Karpas-422 (cell line): ENCODE results near the gene SLC2A5. TPM values are rescaled to one million over a fixed set of nuclear protein-coding genes. Genes with fewer than 3 reads are reported as not detected.
A peak's percentile ranks its signal among the peaks of the same experiment; 100 is the strongest.

Experiments
- DNase-seq: peaks from one replicate; pipeline ENCODE4 v3.0.0-alpha.2; 2015
- H2AFZ ChIP-seq: fragments of 200-600 bp; sonication (generic); 2 replicates; pipeline ENCODE4 v1.6.1; 2014; ENCODE audit warnings: antibody characterized with exemption, low read length, mixed read lengths
- H3K27ac ChIP-seq: fragments of 200-600 bp; sonication (generic); 2 replicates; pipeline ENCODE4 v1.5.1; 2014; ENCODE audit warnings: mild to moderate bottlenecking, low read length, moderate library complexity
- H3K27me3 ChIP-seq: fragments of 200-600 bp; sonication (generic); 2 replicates; pipeline ENCODE4 v1.6.1; 2014; ENCODE audit warnings: low read length, mixed read lengths
- H3K36me3 ChIP-seq: fragments of 200-600 bp; sonication (generic); 2 replicates; pipeline ENCODE4 v1.6.1; 2014; ENCODE audit warnings: low read length, mixed read lengths; ENCODE audit not compliant: insufficient read depth
- H3K4me1 ChIP-seq: fragments of 200-600 bp; sonication (generic); 2 replicates; pipeline ENCODE4 v1.6.1; 2014; ENCODE audit warnings: mild to moderate bottlenecking, low read length, mixed read lengths
- H3K4me2 ChIP-seq: fragments of 200-600 bp; sonication (generic); 2 replicates; pipeline ENCODE4 v1.6.1; 2014; ENCODE audit warnings: low read length, low read depth, mild to moderate bottlenecking; ENCODE audit not compliant: poor library complexity, severe bottlenecking
- H3K4me3 ChIP-seq: fragments of 200-600 bp; sonication (generic); 2 replicates; pipeline ENCODE4 v1.5.1; 2014; ENCODE audit warnings: mild to moderate bottlenecking, antibody characterized with exemption, low read length, mixed read lengths
- H3K79me2 ChIP-seq: fragments of 200-600 bp; sonication (generic); 2 replicates; pipeline ENCODE4 v1.6.1; 2014; ENCODE audit warnings: mild to moderate bottlenecking, low read length, mixed read lengths
- H3K9ac ChIP-seq: fragments of 200-600 bp; sonication (generic); 2 replicates; pipeline ENCODE4 v1.6.0; 2014; ENCODE audit warnings: low read length
- H3K9me2 ChIP-seq: fragments of 200-600 bp; sonication (generic), shearing (Covaris generic); replicated peaks from 2 replicates; pipeline ENCODE4 v1.6.0; 2014; ENCODE audit warnings: mild to moderate bottlenecking, low read length, moderate library complexity; ENCODE audit not compliant: insufficient read depth
- H3K9me3 ChIP-seq: fragments of 300-700, 200-600 bp; sonication (generic); 2 replicates; pipeline ENCODE4 v1.6.1; 2014; ENCODE audit warnings: low read length, mixed read lengths
- H4K20me1 ChIP-seq: fragments of 200-600 bp; sonication (generic); 2 replicates; pipeline ENCODE4 v1.6.1; 2014; ENCODE audit warnings: mild to moderate bottlenecking, antibody characterized with exemption, low read length, low read depth; ENCODE audit not compliant: insufficient read depth
- total RNA-seq: library from RNA; depleted of rRNA; stranded (reverse); fragments of >200 nt; shearing (Covaris generic); gene quantifications from 2 replicates; pipeline ENCODE4 v1.2.3, GENCODE V29; 2014; ENCODE audit warnings: low replicate concordance

The SLC2A5 gene
- total RNA-seq, 1 experiment from 2014 or later: 0.22 TPM

- DNase-seq: no peak
- Histone ChIP-seq H3K27me3 (no peaks in the 10 kb centered on the region), H3K79me2 (no peaks in the 10 kb centered on the region), H3K9me2 (no peaks in the 10 kb centered on the region), H2AFZ (no peak overlapping the region), H3K36me3 (no peaks in the 10 kb centered on the region), H3K9ac (no peak overlapping the region), H3K4me3 (no peak overlapping the region), H3K4me2 (no peak overlapping the region), H3K4me1 (no peaks in the 10 kb centered on the region), H3K27ac (no peak overlapping the region), H3K9me3 (no peaks in the 10 kb centered on the region), H4K20me1 (no peaks in the 10 kb centered on the region)
Observed at GRCh38 chr1:9108056-9108665, 38.7 kb upstream of the SLC2A5 start.

DNA sequence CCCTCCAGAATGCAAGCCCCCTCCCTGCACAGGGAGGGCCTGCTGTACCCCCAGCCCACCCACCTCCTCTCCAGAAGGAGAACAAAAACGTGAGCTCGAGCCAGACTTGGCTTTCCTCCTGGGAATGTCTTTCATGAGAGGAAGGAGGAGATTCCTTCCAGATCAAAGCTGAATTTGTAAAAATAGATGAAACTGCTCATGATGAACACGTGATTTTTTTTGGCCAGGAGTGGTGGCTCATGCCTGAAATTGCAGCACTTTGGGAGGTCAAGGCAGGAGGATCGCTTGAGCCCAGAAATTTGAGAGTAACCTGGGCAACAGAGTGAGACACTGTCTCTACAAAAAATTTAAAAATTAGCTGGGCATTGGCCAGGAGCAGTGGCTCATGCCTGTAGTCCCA, 37.7 kb upstream of the SLC2A5 start:
- no peaks in the 10 kb centered on the region for H3K36me3 ChIP-seq
- H3K4me2 ChIP-seq: no peak overlapping the region
- DNase-seq: no peak
- H3K9ac ChIP-seq: no peak overlapping the region
- no peaks in the 10 kb centered on the region for H3K27me3 ChIP-seq
- H3K4me3 ChIP-seq: no peak overlapping the region
- H3K9me2 ChIP-seq: no peaks in the 10 kb centered on the region
- no peaks in the 10 kb centered on the region for H4K20me1 ChIP-seq
- H3K79me2 ChIP-seq: no peaks in the 10 kb centered on the region
- no peak overlapping the region for H2AFZ ChIP-seq
- H3K4me1 ChIP-seq: no peaks in the 10 kb centered on the region
- no peaks in the 10 kb centered on the region for H3K9me3 ChIP-seq
- no peak overlapping the region for H3K27ac ChIP-seq

DNA sequence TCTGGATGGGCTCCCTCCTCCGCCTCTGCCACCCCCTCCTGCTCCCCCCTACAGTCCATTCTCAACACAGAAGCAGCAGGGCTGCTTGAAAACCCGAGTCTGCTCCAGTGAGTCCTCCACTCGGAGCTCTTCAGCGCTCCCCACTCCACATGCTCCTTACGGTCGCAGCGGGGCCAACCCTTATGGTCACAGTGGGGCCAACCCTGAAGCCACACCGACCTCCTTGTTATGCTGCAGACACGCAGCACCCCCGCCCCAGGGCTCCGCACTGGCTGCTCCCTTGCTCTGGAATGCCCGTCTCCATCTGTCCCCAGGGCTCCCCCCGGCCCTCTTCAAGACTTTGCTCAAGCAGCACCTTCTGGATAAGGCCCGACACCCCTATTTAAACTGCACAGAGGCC, 36.9 kb upstream of the SLC2A5 start:
- no peak overlapping the region for H3K4me3 ChIP-seq
- no peaks in the 10 kb centered on the region for H3K79me2 ChIP-seq
- H3K9me2 ChIP-seq: no peaks in the 10 kb centered on the region
- no peaks in the 10 kb centered on the region for H3K4me1 ChIP-seq
- H4K20me1 ChIP-seq: no peaks in the 10 kb centered on the region
- H3K9ac ChIP-seq: no peak overlapping the region
- H3K9me3 ChIP-seq: no peaks in the 10 kb centered on the region
- DNase-seq: no peak
- H3K27me3 ChIP-seq: no peaks in the 10 kb centered on the region
- H3K27ac ChIP-seq: no peak overlapping the region
- no peaks in the 10 kb centered on the region for H3K36me3 ChIP-seq
- H2AFZ ChIP-seq: no peak overlapping the region
- H3K4me2 ChIP-seq: no peak overlapping the region

- H3K9me3 ChIP-seq: no peaks in the 10 kb centered on the region
- no peak overlapping the region for H3K9ac ChIP-seq
- no peak overlapping the region for H3K27ac ChIP-seq
- H3K4me3 ChIP-seq: no peak overlapping the region
- no peaks in the 10 kb centered on the region for H3K36me3 ChIP-seq
- no peak overlapping the region for H2AFZ ChIP-seq
- no peak overlapping the region for H3K4me2 ChIP-seq
- H3K79me2 ChIP-seq: no peaks in the 10 kb centered on the region
- H3K9me2 ChIP-seq: no peaks in the 10 kb centered on the region
- DNase-seq: no peak
- H3K4me1 ChIP-seq: no peaks in the 10 kb centered on the region
- no peaks in the 10 kb centered on the region for H3K27me3 ChIP-seq
- H4K20me1 ChIP-seq: no peaks in the 10 kb centered on the region
Observed at GRCh38 chr1:9105336-9105867, 36.0 kb upstream of the SLC2A5 start.

DNA sequence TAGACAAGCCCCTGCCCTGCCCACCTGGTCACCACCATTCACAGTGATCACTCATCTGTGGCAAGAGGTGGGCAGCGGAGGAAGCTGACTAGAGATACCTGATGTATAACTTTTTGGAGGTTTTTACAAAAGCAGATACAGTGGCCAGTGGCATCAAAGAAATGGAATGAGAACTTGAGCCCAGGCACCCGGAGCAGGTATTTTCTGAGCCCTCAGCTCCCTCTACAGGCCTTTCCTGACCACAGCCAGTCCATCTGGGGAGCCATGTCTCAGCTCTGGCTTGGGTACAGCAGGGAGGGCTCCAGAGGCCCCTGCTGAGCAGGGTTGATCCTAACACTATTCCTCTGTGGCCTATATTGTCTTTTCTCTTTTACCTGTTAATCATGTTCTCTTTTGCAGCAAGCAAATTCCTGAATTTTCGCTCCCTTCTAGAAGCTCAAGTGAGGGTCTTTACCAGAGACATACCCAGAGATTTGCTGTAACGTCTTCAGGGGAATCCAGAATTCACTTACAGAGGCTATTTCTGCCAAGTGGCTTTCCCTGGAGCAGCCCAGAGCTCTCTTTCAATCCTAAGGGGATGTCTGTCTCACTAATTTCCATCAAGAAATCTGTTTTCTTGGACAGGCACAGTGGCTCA, 32.2 kb upstream of the SLC2A5 start:
- H2AFZ ChIP-seq: no peak overlapping the region
- H3K9me3 ChIP-seq: no peaks in the 10 kb centered on the region
- no peaks in the 10 kb centered on the region for H4K20me1 ChIP-seq
- no peaks in the 10 kb centered on the region for H3K79me2 ChIP-seq
- H3K27ac ChIP-seq: no peak overlapping the region
- H3K4me1 ChIP-seq: no peaks in the 10 kb centered on the region
- peak; percentile 85 for DNase-seq
- no peaks in the 10 kb centered on the region for H3K36me3 ChIP-seq
- no peak overlapping the region for H3K4me2 ChIP-seq
- no peaks in the 10 kb centered on the region for H3K27me3 ChIP-seq
- no peak overlapping the region for H3K4me3 ChIP-seq
- H3K9me2 ChIP-seq: no peaks in the 10 kb centered on the region
- no peak overlapping the region for H3K9ac ChIP-seq

- no peak overlapping the region for H3K27ac ChIP-seq
- H3K4me3 ChIP-seq: no peak overlapping the region
- H3K9me2 ChIP-seq: no peaks in the 10 kb centered on the region
- no peaks in the 10 kb centered on the region for H3K79me2 ChIP-seq
- no peak overlapping the region for H3K9ac ChIP-seq
- no peaks in the 10 kb centered on the region for H3K4me1 ChIP-seq
- no peaks in the 10 kb centered on the region for H3K27me3 ChIP-seq
- H4K20me1 ChIP-seq: no peaks in the 10 kb centered on the region
- no peak overlapping the region for H2AFZ ChIP-seq
- H3K4me2 ChIP-seq: no peak overlapping the region
- no peaks in the 10 kb centered on the region for H3K9me3 ChIP-seq
- DNase-seq: no peak
- no peaks in the 10 kb centered on the region for H3K36me3 ChIP-seq
Observed at GRCh38 chr1:9100471-9101043, 31.1 kb upstream of the SLC2A5 start.

- Histone ChIP-seq H3K9me2 (no peaks in the 10 kb centered on the region), H3K27me3 (no peaks in the 10 kb centered on the region), H3K9ac (no peak overlapping the region), H3K9me3 (no peaks in the 10 kb centered on the region), H3K4me3 (no peak overlapping the region), H4K20me1 (no peaks in the 10 kb centered on the region), H3K4me1 (no peaks in the 10 kb centered on the region), H3K79me2 (no peaks in the 10 kb centered on the region), H3K27ac (no peak overlapping the region), H3K36me3 (no peaks in the 10 kb centered on the region), H3K4me2 (no peak overlapping the region), H2AFZ (no peak overlapping the region)
- no peak for DNase-seq
Observed at GRCh38 chr1:9099555-9099954, 30.1 kb upstream of the SLC2A5 start.

- Histone ChIP-seq H2AFZ (no peak overlapping the region), H3K79me2 (no peaks in the 10 kb centered on the region), H4K20me1 (no peaks in the 10 kb centered on the region), H3K4me1 (no peaks in the 10 kb centered on the region), H3K9me3 (no peaks in the 10 kb centered on the region), H3K4me2 (no peak overlapping the region), H3K36me3 (no peaks in the 10 kb centered on the region), H3K27me3 (no peaks in the 10 kb centered on the region), H3K4me3 (no peak overlapping the region), H3K27ac (no peak overlapping the region), H3K9me2 (no peaks in the 10 kb centered on the region), H3K9ac (no peak overlapping the region)
- DNase-seq: no peak
Observed at GRCh38 chr1:9097947-9098705, 28.7 kb upstream of the SLC2A5 start.
